Measurements from ENCODE around the gene ARMH1.
A peak's percentile ranks its signal among the peaks of the same experiment; 100 is the strongest.

Gene ARMH1

DNA sequence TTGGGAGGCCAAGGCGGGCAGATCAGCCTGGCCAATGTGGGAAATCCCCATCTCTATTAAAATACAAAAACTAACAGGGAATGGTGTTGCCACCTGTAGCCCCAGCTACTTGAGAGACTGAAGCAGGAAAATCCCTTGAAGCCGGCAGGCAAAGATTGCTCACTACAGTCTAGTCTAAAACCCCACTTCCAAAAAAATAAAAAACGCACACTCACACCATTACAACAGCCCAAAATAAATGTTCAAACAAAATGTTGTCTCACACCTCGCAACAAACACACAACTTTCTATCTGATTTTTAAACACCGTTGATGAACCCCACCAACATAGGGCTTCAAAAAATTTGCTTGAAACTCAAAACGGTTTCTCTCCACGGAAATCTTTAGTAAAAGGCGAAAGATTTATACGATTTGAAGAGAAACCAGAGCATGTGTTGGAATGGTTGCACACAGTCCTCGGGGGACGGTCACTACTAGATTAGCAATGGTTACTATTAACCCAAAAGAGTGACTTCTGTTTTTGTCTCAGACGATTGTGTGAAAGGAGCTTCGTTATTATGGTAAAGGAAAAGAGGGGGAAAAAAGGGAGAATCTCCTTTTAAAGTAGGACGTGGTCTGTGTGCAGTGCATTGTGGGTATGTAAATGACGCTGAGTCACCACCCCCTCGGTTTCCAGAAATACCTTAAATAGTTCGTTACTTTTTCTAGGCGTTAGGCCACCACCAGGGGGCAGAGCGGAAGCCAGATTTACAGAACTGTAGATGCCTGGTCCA lies 56.4 kb downstream of the ARMH1 start, which contains the start of gene RNU5D-1 (continued):
- TF ChIP-seq RBAK (tag by site-specific recombination; IDR thresholded peaks at IDR 0.05) = no peak
- TF ChIP-seq, protein P1, sequence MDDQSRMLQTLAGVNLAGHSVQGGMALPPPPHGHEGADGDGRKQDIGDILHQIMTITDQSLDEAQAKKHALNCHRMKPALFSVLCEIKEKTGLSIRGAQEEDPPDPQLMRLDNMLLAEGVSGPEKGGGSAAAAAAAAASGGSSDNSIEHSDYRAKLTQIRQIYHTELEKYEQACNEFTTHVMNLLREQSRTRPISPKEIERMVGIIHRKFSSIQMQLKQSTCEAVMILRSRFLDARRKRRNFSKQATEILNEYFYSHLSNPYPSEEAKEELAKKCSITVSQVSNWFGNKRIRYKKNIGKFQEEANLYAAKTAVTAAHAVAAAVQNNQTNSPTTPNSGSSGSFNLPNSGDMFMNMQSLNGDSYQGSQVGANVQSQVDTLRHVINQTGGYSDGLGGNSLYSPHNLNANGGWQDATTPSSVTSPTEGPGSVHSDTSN (CRISPR knock-in tag; IDR thresholded peaks at IDR 0.05) = no peak
- 0 out of 2 replicates have a peak, but pooled peaks have one; percentile 37 for TF ChIP-seq ZNF843 (tag by site-specific recombination; IDR thresholded peaks at IDR 0.05)
- TF ChIP-seq ZBTB7A (tag by site-specific recombination; IDR thresholded peaks at IDR 0.05; ENCODE audit: low read depth) = 0 out of 2 replicates have a peak, but pooled peaks have one; percentile 3
- TF ChIP-seq, protein P2, sequence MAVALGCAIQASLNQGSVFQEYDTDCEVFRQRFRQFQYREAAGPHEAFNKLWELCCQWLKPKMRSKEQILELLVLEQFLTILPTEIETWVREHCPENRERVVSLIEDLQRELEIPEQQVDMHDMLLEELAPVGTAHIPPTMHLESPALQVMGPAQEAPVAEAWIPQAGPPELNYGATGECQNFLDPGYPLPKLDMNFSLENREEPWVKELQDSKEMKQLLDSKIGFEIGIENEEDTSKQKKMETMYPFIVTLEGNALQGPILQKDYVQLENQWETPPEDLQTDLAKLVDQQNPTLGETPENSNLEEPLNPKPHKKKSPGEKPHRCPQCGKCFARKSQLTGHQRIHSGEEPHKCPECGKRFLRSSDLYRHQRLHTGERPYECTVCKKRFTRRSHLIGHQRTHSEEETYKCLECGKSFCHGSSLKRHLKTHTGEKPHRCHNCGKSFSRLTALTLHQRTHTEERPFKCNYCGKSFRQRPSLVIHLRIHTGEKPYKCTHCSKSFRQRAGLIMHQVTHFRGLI (tag by site-specific recombination; IDR thresholded peaks at IDR 0.05) = no peak; the same call in none of the 2 replicates
- TF ChIP-seq ZNF184 (tag by site-specific recombination; IDR thresholded peaks at IDR 0.05) = 0 out of 2 replicates have a peak, but pooled peaks have one; percentile 17
- TF ChIP-seq ZBTB20 (tag by site-specific recombination; IDR thresholded peaks at IDR 0.05) = peak; percentile 59; the same call in 1 of the 2 replicates
- TF ChIP-seq, protein P3, sequence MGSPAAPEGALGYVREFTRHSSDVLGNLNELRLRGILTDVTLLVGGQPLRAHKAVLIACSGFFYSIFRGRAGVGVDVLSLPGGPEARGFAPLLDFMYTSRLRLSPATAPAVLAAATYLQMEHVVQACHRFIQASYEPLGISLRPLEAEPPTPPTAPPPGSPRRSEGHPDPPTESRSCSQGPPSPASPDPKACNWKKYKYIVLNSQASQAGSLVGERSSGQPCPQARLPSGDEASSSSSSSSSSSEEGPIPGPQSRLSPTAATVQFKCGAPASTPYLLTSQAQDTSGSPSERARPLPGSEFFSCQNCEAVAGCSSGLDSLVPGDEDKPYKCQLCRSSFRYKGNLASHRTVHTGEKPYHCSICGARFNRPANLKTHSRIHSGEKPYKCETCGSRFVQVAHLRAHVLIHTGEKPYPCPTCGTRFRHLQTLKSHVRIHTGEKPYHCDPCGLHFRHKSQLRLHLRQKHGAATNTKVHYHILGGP (tag by site-specific recombination; IDR thresholded peaks at IDR 0.05) = no peak
- TF ChIP-seq ZNF391 (tag by site-specific recombination; IDR thresholded peaks at IDR 0.05; ENCODE audit: borderline replicate concordance, low read depth) = peak; percentile 70; the same call in 1 of the 2 replicates
- TF ChIP-seq, protein P4, sequence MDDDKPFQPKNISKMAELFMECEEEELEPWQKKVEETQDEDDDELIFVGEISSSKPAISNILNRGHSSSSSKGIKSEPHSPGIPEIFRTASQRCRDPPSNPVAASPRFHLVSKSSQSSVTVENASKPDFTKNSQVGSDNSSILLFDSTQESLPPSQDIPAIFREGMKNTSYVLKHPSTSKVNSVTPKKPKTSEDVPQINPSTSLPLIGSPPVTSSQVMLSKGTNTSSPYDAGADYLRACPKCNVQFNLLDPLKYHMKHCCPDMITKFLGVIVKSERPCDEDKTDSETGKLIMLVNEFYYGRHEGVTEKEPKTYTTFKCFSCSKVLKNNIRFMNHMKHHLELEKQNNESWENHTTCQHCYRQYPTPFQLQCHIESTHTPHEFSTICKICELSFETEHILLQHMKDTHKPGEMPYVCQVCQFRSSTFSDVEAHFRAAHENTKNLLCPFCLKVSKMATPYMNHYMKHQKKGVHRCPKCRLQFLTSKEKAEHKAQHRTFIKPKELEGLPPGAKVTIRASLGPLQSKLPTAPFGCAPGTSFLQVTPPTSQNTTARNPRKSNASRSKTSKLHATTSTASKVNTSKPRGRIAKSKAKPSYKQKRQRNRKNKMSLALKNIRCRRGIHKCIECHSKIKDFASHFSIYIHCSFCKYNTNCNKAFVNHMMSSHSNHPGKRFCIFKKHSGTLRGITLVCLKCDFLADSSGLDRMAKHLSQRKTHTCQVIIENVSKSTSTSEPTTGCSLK (tag by site-specific recombination; IDR thresholded peaks at IDR 0.05) = no peak
- no peak for TF ChIP-seq ZNF548 (tag by site-specific recombination; IDR thresholded peaks at IDR 0.05)
- peak; percentile 97 for TF ChIP-seq MZF1 (tag by site-specific recombination; IDR thresholded peaks at IDR 0.05; ENCODE audit: borderline replicate concordance)
- TF ChIP-seq, protein P5, sequence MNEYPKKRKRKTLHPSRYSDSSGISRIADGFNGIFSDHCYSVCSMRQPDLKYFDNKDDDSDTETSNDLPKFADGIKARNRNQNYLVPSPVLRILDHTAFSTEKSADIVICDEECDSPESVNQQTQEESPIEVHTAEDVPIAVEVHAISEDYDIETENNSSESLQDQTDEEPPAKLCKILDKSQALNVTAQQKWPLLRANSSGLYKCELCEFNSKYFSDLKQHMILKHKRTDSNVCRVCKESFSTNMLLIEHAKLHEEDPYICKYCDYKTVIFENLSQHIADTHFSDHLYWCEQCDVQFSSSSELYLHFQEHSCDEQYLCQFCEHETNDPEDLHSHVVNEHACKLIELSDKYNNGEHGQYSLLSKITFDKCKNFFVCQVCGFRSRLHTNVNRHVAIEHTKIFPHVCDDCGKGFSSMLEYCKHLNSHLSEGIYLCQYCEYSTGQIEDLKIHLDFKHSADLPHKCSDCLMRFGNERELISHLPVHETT (tag by site-specific recombination; IDR thresholded peaks at IDR 0.05) = peak; percentile 32
- TF ChIP-seq, protein P6, sequence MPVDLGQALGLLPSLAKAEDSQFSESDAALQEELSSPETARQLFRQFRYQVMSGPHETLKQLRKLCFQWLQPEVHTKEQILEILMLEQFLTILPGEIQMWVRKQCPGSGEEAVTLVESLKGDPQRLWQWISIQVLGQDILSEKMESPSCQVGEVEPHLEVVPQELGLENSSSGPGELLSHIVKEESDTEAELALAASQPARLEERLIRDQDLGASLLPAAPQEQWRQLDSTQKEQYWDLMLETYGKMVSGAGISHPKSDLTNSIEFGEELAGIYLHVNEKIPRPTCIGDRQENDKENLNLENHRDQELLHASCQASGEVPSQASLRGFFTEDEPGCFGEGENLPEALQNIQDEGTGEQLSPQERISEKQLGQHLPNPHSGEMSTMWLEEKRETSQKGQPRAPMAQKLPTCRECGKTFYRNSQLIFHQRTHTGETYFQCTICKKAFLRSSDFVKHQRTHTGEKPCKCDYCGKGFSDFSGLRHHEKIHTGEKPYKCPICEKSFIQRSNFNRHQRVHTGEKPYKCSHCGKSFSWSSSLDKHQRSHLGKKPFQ (tag by site-specific recombination; IDR thresholded peaks at IDR 0.05) = peak; percentile 87
- peak; percentile 66 for TF ChIP-seq ZNF341 (tag by site-specific recombination; IDR thresholded peaks at IDR 0.05; ENCODE audit: low read depth)
- TF ChIP-seq, protein P7, sequence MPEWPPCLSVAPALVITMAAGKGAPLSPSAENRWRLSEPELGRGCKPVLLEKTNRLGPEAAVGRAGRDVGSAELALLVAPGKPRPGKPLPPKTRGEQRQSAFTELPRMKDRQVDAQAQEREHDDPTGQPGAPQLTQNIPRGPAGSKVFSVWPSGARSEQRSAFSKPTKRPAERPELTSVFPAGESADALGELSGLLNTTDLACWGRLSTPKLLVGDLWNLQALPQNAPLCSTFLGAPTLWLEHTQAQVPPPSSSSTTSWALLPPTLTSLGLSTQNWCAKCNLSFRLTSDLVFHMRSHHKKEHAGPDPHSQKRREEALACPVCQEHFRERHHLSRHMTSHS (tag by site-specific recombination; IDR thresholded peaks at IDR 0.05) = no peak
- peak; percentile 98 for TF ChIP-seq SCRT1 (tag by site-specific recombination; IDR thresholded peaks at IDR 0.05; ENCODE audit: borderline replicate concordance)
- 0 out of 2 replicates have a peak, but pooled peaks have one; percentile 10 for TF ChIP-seq HOXD13 (CRISPR knock-in tag; IDR thresholded peaks at IDR 0.05; ENCODE audit: borderline replicate concordance)
- TF ChIP-seq, protein P8, sequence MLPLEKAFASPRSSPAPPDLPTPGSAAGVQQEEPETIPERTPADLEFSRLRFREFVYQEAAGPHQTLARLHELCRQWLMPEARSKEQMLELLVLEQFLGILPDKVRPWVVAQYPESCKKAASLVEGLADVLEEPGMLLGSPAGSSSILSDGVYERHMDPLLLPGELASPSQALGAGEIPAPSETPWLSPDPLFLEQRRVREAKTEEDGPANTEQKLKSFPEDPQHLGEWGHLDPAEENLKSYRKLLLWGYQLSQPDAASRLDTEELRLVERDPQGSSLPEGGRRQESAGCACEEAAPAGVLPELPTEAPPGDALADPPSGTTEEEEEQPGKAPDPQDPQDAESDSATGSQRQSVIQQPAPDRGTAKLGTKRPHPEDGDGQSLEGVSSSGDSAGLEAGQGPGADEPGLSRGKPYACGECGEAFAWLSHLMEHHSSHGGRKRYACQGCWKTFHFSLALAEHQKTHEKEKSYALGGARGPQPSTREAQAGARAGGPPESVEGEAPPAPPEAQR (tag by site-specific recombination; IDR thresholded peaks at IDR 0.05) = no peak; the same call in 1 of the 2 replicates

Measured in HEK293 (cell line).